Ovary (tissue), 3 donors: ENCODE data around the gene VAX1.

Experiments used
- CTCF ChIP-seq, 3 donors: fragments of 450-650 bp in 2 of 3; fragments of 200-600 bp in 1 of 3; IDR thresholded peaks; one replicate each; pipeline versions ENCODE4 v1.5.1 to v1.8.0; 2016 to 2022; ENCODE audit warnings: antibody characterized with exemption in 3 of 3, mild to moderate bottlenecking in 1 of 3
- EP300 ChIP-seq: sonication (generic); formaldehyde crosslinking; IDR thresholded peaks from one replicate; pipeline ENCODE4 v1.6.1; 2017; ENCODE audit warnings: antibody characterized with exemption
- POLR2A ChIP-seq: fragments of 450-650 bp; IDR thresholded peaks from one replicate; pipeline ENCODE4 v1.6.1; 2017; ENCODE audit warnings: antibody characterized with exemption, mild to moderate bottlenecking, moderate library complexity
- donor health status: DM: no; HTN: no; CAD: no.

- TF ChIP-seq EP300 (no peak), CTCF (IDR thresholded peaks at IDR 0.05) (no peak), POLR2A (no peak)
Observed at GRCh38 chr10:117140525-117140902, 2.4 kb upstream of the VAX1 start.
